Ovary (tissue), 9 donors: ENCODE data around the gene WBP4. TPM values are rescaled to one million over a fixed set of nuclear protein-coding genes. Genes with fewer than 3 reads are reported as not detected.
"Not testable (repeated sequence)": the region's sequence is repeated elsewhere in the genome, so short reads cannot be mapped to it uniquely, and the experiment has no call there.

Source experiments
- DNase-seq, 5 donors: peaks; one replicate each; pipeline ENCODE4 v3.0.0-alpha.2; 2019 to 2020
- H3K27ac ChIP-seq, 2 donors: fragments of 200-600 bp; one replicate each; pipeline versions ENCODE4 v1.5.1 to v1.8.0; 2019 to 2022
- H3K27me3 ChIP-seq: fragments of 200-600 bp; one replicate; pipeline ENCODE4 v1.8.0; 2022
- H3K36me3 ChIP-seq: fragments of 200-600 bp; sonication (generic); one replicate; pipeline ENCODE4 v1.5.1; 2019
- H3K4me1 ChIP-seq: one replicate; pipeline ENCODE4 v1.8.1; 2013; ENCODE audit warnings: mild to moderate bottlenecking, moderate library complexity; ENCODE audit not compliant: insufficient read depth
- H3K4me3 ChIP-seq: fragments of 200-600 bp; sonication (generic); one replicate; pipeline ENCODE4 v1.5.1; 2017
- H3K9me3 ChIP-seq, 2 donors: fragments of 200-600 bp in 1 of 2; sonication (generic) in 1 of 2; one replicate each; pipeline versions ENCODE4 v1.5.1 to v1.8.1; 2013 to 2019; ENCODE audit warnings: mild to moderate bottlenecking in 1 of 2, moderate library complexity in 1 of 2
- EP300 ChIP-seq: sonication (generic); formaldehyde crosslinking; IDR thresholded peaks from one replicate; pipeline ENCODE4 v1.6.1; 2017; ENCODE audit warnings: antibody characterized with exemption
- POLR2A ChIP-seq: fragments of 450-650 bp; IDR thresholded peaks from one replicate; pipeline ENCODE4 v1.6.1; 2017; ENCODE audit warnings: antibody characterized with exemption, mild to moderate bottlenecking, moderate library complexity
- WGBS, 3 donors: extraction: QIAGEN DNeasy Blood & Tissue Kit in 1 of 3; methylation state at CpG; one replicate each; pipeline versions ENCODE4 v1.1.5 to v1.1.7; 2013 to 2017; 5-methylcytosine and 5-hydroxymethylcytosine counted together
- intact Hi-C, 4 donors: fragments of 100-400 bp; cut with DNase I; formaldehyde crosslinking; loops; one replicate each; pipeline versions ENCODE4 v1.11.0 to v1.15.1; 2022 to 2023
- polyA plus RNA-seq, 2 donors: library from polyadenylated mRNA; stranded (reverse); fragments of 200-250 nt in 1 of 2; fragments of 350-450 nt in 1 of 2; fragmentation: Illumina TruSeq in 1 of 2; extraction: RNeasy Lipid Tissue Mini Kit (QIAGEN cat#74804) in 1 of 2; gene quantifications; one replicate each; pipeline ENCODE4 v1.2.3, GENCODE V29; 2013 to 2014
- total RNA-seq, 7 donors: library from RNA; depleted of rRNA in 2 of 7; stranded (reverse); fragments of >200 nt in 2 of 7; fragmentation: NEBNext Ultra II Directional in 3 of 7; extraction: Animal tissue kit (Norgen Biotek cat#: 25700) in 3 of 7; gene quantifications; one replicate each; pipeline versions ENCODE4 v1.1.0 to v1.2.4, GENCODE V29; 2016 to 2023
- TF ChIP-seq, protein P1 (sequence below), 3 donors: fragments of 450-650 bp in 2 of 3; fragments of 200-600 bp in 1 of 3; IDR thresholded peaks; one replicate each; pipeline versions ENCODE4 v1.5.1 to v1.8.0; 2016 to 2022; ENCODE audit warnings: antibody characterized with exemption in 3 of 3, mild to moderate bottlenecking in 1 of 3
- donor health status: DM: no; HTN: no; CAD: no; lungs with moderate emphysema.
- donor health status: DM: no; HTN: no; CAD: no.
- donor health status: Bipolar disorder and iron deficiency.
- donor health status: DM: yes; HTN: yes; CAD: no.
- donor health status: DM: no; HTN: no; CAD: no.
- donor health status: DM: yes; HTN: yes; CAD: no.

WBP4 gene
- total and polyA plus RNA-seq, 9 donors: 7.5 to 13.2 (median 10.2) TPM

DNA sequence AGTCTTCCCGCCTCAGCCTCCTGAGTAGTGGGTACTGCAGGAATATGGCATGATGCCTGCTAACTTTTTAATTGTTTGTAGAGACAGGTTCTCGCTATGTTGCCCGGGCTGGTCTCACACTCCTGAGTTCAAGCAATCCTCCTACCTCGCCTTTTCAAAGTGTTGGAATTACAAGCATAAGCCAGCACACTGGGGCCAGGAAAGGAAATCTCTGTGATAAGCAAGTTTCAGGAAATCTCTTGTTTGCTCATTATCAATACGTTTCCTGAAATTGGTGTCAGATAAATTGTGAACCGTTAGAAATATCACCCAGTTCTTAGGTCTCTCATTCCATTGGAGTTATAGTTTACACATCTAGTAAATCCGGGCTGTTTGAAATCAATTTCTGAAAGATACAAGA lies 14.2 kb downstream of the WBP4 start:
- H3K36me3 ChIP-seq: no peaks in the 10 kb centered on the region
- intact Hi-C loops: loop anchor here in 2 of 4 donors (5.0 to 10.0 kb wide), 2 partner anchors 147 to 149 kb away; no protein-coding TSS in a partner anchor

DNA sequence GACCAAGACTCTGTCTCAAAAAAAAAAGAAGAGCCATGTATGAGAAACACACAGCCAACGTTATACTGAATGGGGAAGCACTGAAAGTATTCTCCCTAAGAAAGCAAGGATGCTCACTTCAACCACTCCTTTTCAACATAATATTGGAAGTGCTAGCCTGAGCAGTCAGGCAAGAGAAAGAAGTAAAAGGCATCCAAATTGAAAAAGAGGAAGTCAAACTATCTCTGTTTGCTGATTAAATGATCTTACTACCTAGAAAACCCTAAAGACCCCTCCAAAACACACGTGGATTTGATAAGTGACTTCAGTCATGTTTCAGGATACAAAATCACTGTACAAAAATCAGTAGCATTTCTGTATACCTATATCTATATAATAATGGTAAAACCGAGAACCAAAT lies 16.2 kb downstream of the WBP4 start:
- Histone ChIP-seq H3K4me1 (no peaks in the 10 kb centered on the region), H3K27me3 (no peaks in the 10 kb centered on the region), H3K4me3 (no peak overlapping the region), H3K36me3 (no peaks in the 10 kb centered on the region), H3K9me3 (no peaks in the 10 kb centered on the region), H3K27ac (no peak overlapping the region)
- WGBS, 3 donors: 87 to 92% (median 90%) methylated on average over 3 of the region's 3 CpGs
- TF ChIP-seq EP300: no peak
- TF ChIP-seq, protein P1, sequence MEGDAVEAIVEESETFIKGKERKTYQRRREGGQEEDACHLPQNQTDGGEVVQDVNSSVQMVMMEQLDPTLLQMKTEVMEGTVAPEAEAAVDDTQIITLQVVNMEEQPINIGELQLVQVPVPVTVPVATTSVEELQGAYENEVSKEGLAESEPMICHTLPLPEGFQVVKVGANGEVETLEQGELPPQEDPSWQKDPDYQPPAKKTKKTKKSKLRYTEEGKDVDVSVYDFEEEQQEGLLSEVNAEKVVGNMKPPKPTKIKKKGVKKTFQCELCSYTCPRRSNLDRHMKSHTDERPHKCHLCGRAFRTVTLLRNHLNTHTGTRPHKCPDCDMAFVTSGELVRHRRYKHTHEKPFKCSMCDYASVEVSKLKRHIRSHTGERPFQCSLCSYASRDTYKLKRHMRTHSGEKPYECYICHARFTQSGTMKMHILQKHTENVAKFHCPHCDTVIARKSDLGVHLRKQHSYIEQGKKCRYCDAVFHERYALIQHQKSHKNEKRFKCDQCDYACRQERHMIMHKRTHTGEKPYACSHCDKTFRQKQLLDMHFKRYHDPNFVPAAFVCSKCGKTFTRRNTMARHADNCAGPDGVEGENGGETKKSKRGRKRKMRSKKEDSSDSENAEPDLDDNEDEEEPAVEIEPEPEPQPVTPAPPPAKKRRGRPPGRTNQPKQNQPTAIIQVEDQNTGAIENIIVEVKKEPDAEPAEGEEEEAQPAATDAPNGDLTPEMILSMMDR (IDR thresholded peaks at IDR 0.05): no peak
- no peak for TF ChIP-seq POLR2A
- DNase-seq: no peak
- intact Hi-C loops: loop anchor here in 2 of 4 donors (5.0 to 10.0 kb wide), 2 partner anchors 145 to 147 kb away; no protein-coding TSS in a partner anchor

More for the DNA sequence above, 14.2 kb downstream of the WBP4 start:
- H3K27ac ChIP-seq: no peak overlapping the region
- no peak overlapping the region for H3K4me3 ChIP-seq
- no peak for DNase-seq
- TF ChIP-seq EP300 (no peak), POLR2A (no peak)
- TF ChIP-seq, protein P1 (IDR thresholded peaks at IDR 0.05): no peak
- 87 to 92% (median 90%) methylated on average over 7 of the region's 7 CpGs for WGBS, 3 donors
- no peaks in the 10 kb centered on the region for H3K4me1 ChIP-seq
- no peaks in the 10 kb centered on the region for H3K9me3 ChIP-seq
- no peaks in the 10 kb centered on the region for H3K27me3 ChIP-seq

DNA sequence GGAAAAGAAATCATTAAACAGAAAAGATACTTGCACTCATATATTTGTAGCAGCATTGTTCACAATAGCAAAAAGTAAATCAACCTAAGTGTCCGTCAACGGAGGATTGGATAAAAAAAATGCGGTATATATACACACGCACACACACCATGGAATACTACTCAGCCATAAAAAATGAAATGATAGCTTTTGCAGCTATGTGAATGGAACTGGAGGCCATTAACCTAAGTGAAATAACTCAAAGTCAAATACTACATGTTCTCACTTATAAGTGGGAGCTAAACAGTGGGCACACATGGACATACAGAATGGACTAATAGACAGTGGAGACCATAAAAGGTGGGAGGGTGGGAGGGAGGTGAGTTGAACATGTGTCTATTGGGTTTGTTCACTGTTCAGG lies 18.4 kb downstream of the WBP4 start:
- H3K4me1 ChIP-seq: no peaks in the 10 kb centered on the region
- intact Hi-C loops: loop anchor here in 2 of 4 donors (5.0 to 10.0 kb wide), 2 partner anchors 143 to 145 kb away; no protein-coding TSS in a partner anchor
- TF ChIP-seq, protein P1 (IDR thresholded peaks at IDR 0.05): no peak
- no peak for TF ChIP-seq EP300
- no peak for TF ChIP-seq POLR2A
- no peak overlapping the region for H3K4me3 ChIP-seq
- 98 to 100% (median 99%) methylated on average over 4 of the region's 4 CpGs for WGBS, 3 donors
- H3K27ac ChIP-seq: no peak overlapping the region
- no peaks in the 10 kb centered on the region for H3K27me3 ChIP-seq
- H3K9me3 ChIP-seq: no peaks in the 10 kb centered on the region
- H3K36me3 ChIP-seq: no peaks in the 10 kb centered on the region
- no peak for DNase-seq

DNA sequence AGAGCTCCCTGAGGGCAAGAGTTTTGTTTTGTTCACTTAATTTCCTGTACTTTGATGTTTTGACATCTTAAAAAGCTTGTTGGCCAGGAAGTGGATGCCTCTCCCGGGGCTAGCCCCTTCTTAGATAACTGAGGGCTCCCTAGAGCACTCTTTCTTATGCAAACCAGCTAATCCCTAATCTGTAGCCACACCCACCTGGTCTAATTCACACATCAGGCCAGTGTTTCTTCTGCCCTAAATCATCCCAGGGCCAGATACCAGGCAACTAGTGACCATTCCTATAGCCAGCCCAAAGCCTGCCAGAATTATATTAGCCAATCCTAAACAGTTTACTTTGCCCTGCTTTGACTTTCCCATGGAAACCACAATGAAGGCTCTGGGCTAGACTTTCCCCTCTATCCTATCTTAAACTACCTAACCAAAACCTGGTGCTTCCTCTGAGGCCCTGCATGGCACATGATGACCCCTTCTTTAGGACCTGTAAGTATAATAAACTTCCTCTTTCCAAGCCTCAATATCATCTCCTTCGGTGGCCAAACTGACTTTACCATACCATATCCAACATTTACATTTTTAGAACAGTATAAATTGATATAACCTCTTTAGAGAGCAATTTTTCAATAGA lies 24.8 kb downstream of the WBP4 start:
- Histone ChIP-seq H3K9me3 (no peaks in the 10 kb centered on the region), H3K27me3 (no peaks in the 10 kb centered on the region), H3K36me3 (no peaks in the 10 kb centered on the region), H3K27ac (no peak overlapping the region), H3K4me1 (no peaks in the 10 kb centered on the region), H3K4me3 (no peak overlapping the region)
- TF ChIP-seq EP300 (no peak), POLR2A (no peak)
- TF ChIP-seq, protein P1 (IDR thresholded peaks at IDR 0.05): no peak
- DNase-seq: no peak
- intact Hi-C loops: no loop called here
- WGBS, 3 donors: 55 to 69% (median 57%) methylated on average over 2 of the region's 2 CpGs

DNA sequence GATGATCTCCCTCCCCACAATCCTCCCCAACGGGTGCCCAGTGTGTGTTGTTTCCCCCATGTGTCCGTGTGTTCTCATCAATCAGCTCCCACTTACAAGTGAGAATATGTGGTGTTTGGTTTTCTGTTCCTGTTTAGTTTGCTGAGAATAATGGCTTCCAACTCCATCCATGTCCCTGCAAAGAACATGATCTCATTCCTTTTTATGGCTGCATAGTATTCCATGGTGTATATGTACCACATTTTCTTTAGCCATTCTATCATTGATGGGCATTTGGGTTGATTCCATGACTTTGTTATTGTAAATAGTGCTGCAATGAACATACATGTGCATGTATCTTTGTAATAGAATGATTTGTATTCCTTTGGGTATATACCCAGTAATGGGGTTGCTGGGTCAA lies 34.4 kb downstream of the WBP4 start:
- H3K27ac ChIP-seq, H3K4me3 ChIP-seq, DNase-seq, H3K27me3 ChIP-seq, H3K36me3 ChIP-seq, intact Hi-C loops, H3K9me3 ChIP-seq, H3K4me1 ChIP-seq: not testable (repeated sequence)
- 95 to 98% (median 96%) methylated on average over 2 of the region's 2 CpGs for WGBS, 3 donors
